Endodermal cell (in vitro differentiated cells): ENCODE results near the gene PSMG1. TPM values are rescaled to one million over a fixed set of nuclear protein-coding genes. Genes with fewer than 3 reads are reported as not detected.

Source experiments
- DNase-seq: peaks from one replicate; pipeline ENCODE4 v3.0.0-alpha.2; 2017
- H3K27ac ChIP-seq: 2 replicates; pipeline ENCODE4 v1.5.1; 2013; ENCODE audit warnings: mild to moderate bottlenecking, low read depth, low read length, moderate library complexity
- H3K27me3 ChIP-seq: 2 replicates; pipeline ENCODE4 v1.6.1; 2013; ENCODE audit warnings: mild to moderate bottlenecking, low read length, moderate library complexity; ENCODE audit not compliant: insufficient read depth, control insufficient read depth, poor library complexity, severe bottlenecking
- H3K36me3 ChIP-seq: 2 replicates; pipeline ENCODE4 v1.7.0; 2013; ENCODE audit warnings: mild to moderate bottlenecking, low read length, moderate library complexity; ENCODE audit not compliant: control insufficient read depth, insufficient read depth
- H3K4me1 ChIP-seq: one replicate; pipeline ENCODE4 v1.7.0; 2013; ENCODE audit warnings: low read length; ENCODE audit not compliant: control insufficient read depth, insufficient read depth
- H3K4me3 ChIP-seq: 2 replicates; pipeline ENCODE4 v1.5.1; 2013; ENCODE audit warnings: mild to moderate bottlenecking, low read length, moderate library complexity
- H3K9ac ChIP-seq: 2 replicates; pipeline ENCODE4 v1.6.1; 2013; ENCODE audit warnings: mild to moderate bottlenecking, low read length, moderate library complexity; ENCODE audit not compliant: poor library complexity, severe bottlenecking; ENCODE audit errors: extremely low read depth
- H3K9me3 ChIP-seq: 2 replicates; pipeline ENCODE4 v1.6.1; 2013; ENCODE audit warnings: mild to moderate bottlenecking, low read length, moderate library complexity; ENCODE audit not compliant: control insufficient read depth
- H3K27ac Mint-ChIP-seq: 2 replicates; pipeline ENCODE4 v1.8.0; 2020; ENCODE audit warnings: mixed read lengths
- H3K27me3 Mint-ChIP-seq: 2 replicates; pipeline ENCODE4 v1.8.0; 2021; ENCODE audit warnings: mild to moderate bottlenecking, mixed read lengths; ENCODE audit not compliant: insufficient read depth
- H3K36me3 Mint-ChIP-seq: 2 replicates; pipeline ENCODE4 v1.8.0; 2020; ENCODE audit warnings: low read depth, mixed read lengths
- H3K4me1 Mint-ChIP-seq: 2 replicates; pipeline ENCODE4 v1.8.0; 2020; ENCODE audit warnings: mixed read lengths
- H3K4me3 Mint-ChIP-seq: 2 replicates; pipeline ENCODE4 v1.8.0; 2020; ENCODE audit warnings: mild to moderate bottlenecking, moderate library complexity, mixed read lengths
- H3K9me3 Mint-ChIP-seq: 2 replicates; pipeline ENCODE4 v1.8.0; 2020; ENCODE audit warnings: mild to moderate bottlenecking, mixed read lengths
- whole genome bisulfite sequencing, 2 experiments: methylation state at CpG; one replicate each; pipeline versions ENCODE4 v1.1.5 to v1.1.7; 2013; ENCODE audit warnings: missing lambda C conversion rate in 2 of 2, mixed read lengths in 1 of 2; ENCODE audit not compliant: insufficient coverage in 1 of 2, insufficient read length in 1 of 2; 5-methylcytosine and 5-hydroxymethylcytosine counted together
- total RNA-seq, 2 donors: library from RNA; stranded (reverse); fragmentation: NEBNext Ultra II Directional in 1 of 2; extraction: Animal tissue kit (Norgen Biotek cat#: 25700) in 1 of 2; gene quantifications; 2 replicates in 1 of 2; 3 replicates in 1 of 2; pipeline ENCODE4 v1.2.1, GENCODE V29; 2021
- TF ChIP-seq, protein P1 (sequence below): fragments of 200-600 bp; sonication (generic); conservative IDR thresholded peaks from 2 replicates; pipeline ENCODE4 v1.5.0; 2021; ENCODE audit warnings: antibody characterized with exemption, mild to moderate bottlenecking

Gene PSMG1
- total RNA-seq, 2 donors from 2014 or later, result 47.3 to 52.6 TPM

DNA sequence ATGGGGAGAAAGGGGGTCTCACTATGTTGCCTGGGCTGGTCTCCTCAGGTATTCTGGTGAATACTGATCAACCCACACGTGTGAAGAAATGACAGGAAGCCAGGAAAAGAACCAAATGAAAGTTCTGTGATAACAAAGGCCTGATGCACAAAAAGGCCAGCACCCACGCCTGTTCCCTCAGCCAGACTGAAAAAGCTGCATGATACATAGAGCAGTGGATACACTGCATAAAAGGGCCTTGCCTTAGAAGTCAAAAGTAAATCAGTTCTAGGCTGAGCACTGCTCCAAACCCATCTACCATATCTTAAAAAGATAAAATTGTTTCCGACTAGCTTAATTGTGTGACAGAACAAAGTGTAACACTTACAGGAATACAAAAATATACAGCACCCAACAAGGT lies 36.9 kb upstream of the PSMG1 start:
- Mint-ChIP-seq H3K36me3 (peaks cover 53% of the 10 kb centered on the region), H3K27me3 (no peaks in the 10 kb centered on the region), H3K9me3 (no peaks in the 10 kb centered on the region), H3K27ac (no peak overlapping the region), H3K4me3 (no peak overlapping the region), H3K4me1 (peaks cover 17% of the 10 kb centered on the region)
- no peaks in the 10 kb centered on the region for H3K9me3 ChIP-seq
- H3K4me1 ChIP-seq, result peaks cover 4% of the 10 kb centered on the region
- no peaks in the 10 kb centered on the region for H3K27me3 ChIP-seq
- no peak overlapping the region for H3K4me3 ChIP-seq
- no peak for DNase-seq
- WGBS, 2 experiments, result 94% methylated on average over 2 to 3 of the region's 3 CpGs
- TF ChIP-seq, protein P1, sequence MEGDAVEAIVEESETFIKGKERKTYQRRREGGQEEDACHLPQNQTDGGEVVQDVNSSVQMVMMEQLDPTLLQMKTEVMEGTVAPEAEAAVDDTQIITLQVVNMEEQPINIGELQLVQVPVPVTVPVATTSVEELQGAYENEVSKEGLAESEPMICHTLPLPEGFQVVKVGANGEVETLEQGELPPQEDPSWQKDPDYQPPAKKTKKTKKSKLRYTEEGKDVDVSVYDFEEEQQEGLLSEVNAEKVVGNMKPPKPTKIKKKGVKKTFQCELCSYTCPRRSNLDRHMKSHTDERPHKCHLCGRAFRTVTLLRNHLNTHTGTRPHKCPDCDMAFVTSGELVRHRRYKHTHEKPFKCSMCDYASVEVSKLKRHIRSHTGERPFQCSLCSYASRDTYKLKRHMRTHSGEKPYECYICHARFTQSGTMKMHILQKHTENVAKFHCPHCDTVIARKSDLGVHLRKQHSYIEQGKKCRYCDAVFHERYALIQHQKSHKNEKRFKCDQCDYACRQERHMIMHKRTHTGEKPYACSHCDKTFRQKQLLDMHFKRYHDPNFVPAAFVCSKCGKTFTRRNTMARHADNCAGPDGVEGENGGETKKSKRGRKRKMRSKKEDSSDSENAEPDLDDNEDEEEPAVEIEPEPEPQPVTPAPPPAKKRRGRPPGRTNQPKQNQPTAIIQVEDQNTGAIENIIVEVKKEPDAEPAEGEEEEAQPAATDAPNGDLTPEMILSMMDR, result no peak
- H3K9ac ChIP-seq, result no peak overlapping the region
- H3K36me3 ChIP-seq, result peaks cover 66% of the 10 kb centered on the region
- no peak overlapping the region for H3K27ac ChIP-seq

DNA sequence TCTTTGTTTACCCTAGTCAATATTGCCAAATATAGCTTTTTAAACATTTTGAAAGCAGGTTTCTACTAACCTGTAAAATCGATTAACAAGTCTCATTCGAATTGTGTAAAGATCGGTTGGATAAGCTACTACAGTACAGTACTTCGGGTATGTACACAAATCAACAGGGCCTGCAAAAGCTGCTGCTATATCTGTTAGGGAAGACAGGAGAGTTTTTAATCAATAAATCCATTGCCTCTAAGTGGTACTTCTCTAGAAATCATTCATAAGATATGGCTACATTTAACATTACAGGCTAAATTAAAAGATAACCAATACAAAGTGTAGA lies 34.8 kb upstream of the PSMG1 start:
- peaks cover 48% of the 10 kb centered on the region for H3K36me3 Mint-ChIP-seq
- no peak overlapping the region for H3K4me3 Mint-ChIP-seq
- Histone ChIP-seq H3K9me3 (no peaks in the 10 kb centered on the region), H3K27me3 (no peaks in the 10 kb centered on the region), H3K4me1 (peaks cover 4% of the 10 kb centered on the region), H3K9ac (no peak overlapping the region), H3K4me3 (no peak overlapping the region), H3K36me3 (peaks cover 72% of the 10 kb centered on the region), H3K27ac (no peak overlapping the region)
- H3K4me1 Mint-ChIP-seq, result peaks cover 18% of the 10 kb centered on the region
- DNase-seq, result no peak
- H3K27ac Mint-ChIP-seq, result no peak overlapping the region
- TF ChIP-seq, protein P1, result no peak
- no peaks in the 10 kb centered on the region for H3K9me3 Mint-ChIP-seq
- WGBS, 2 experiments, result 92 to 93% methylated on average over 2 to 4 of the region's 4 CpGs
- no peaks in the 10 kb centered on the region for H3K27me3 Mint-ChIP-seq

DNA sequence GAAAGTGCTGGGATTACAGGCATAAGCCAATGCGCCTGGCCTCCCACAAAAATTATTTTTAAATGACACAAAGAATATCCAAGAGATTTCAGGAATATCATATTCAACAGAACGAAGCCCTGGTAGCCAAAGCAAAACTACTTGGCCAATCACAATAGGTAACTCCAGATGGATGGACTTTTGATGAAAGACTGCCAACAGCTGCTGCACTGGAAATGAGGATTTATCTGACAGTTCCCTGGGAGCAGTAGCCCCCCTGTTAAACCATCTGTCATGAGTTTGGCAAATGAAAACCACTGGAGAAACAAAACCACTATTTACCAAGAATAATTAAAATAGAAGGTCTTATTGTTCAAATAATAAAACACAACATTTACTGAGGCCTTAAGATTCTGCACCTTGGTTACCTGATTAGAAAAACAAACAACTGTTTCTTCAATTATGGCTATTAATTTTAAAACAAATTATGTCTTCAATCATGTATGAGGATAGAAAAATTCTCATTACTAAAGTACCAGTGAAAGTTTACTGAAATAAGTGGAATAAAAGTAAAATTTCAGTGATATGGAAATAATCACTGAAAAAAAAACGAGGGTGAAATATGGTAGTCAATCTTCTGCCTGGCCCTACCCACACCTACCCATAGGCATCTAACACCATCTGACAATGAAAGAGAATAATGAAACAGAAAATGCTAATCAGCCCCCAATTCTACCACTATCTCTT lies 34.3 kb upstream of the PSMG1 start:
- Mint-ChIP-seq H3K27me3 (no peaks in the 10 kb centered on the region), H3K4me3 (no peak overlapping the region), H3K4me1 (peaks cover 18% of the 10 kb centered on the region), H3K9me3 (no peaks in the 10 kb centered on the region), H3K27ac (no peak overlapping the region), H3K36me3 (peaks cover 48% of the 10 kb centered on the region)
- Histone ChIP-seq H3K27me3 (no peaks in the 10 kb centered on the region), H3K9me3 (no peaks in the 10 kb centered on the region), H3K36me3 (peaks cover 72% of the 10 kb centered on the region), H3K9ac (no peak overlapping the region), H3K4me1 (peaks cover 4% of the 10 kb centered on the region), H3K27ac (no peak overlapping the region), H3K4me3 (no peak overlapping the region)
- DNase-seq, result no peak
- WGBS, 2 experiments, result 97 to 100% methylated on average over 1 to 3 of the region's 3 CpGs
- TF ChIP-seq, protein P1, result no peak
